ENCODE results near the gene BAIAP2L1. TPM values are rescaled to one million over a fixed set of nuclear protein-coding genes. Genes with fewer than 3 reads are reported as not detected.
A peak's percentile ranks its signal among the peaks of the same experiment; 100 is the strongest.

The BAIAP2L1 gene
- total RNA-seq, 2 experiments from 2014 or later: 0.33 to 0.61 TPM

GRCh38 chr7:98364220-98364619 lies 36.7 kb downstream of the BAIAP2L1 start:
- Mint-ChIP-seq H3K27ac (no peak overlapping the region), H3K4me3 (no peak overlapping the region), H3K4me1 (ENCODE audit: low read depth) (no peaks in the 10 kb centered on the region), H3K36me3 (ENCODE audit: low read depth) (no peaks in the 10 kb centered on the region), H3K27me3 (peaks cover 11% of the 10 kb centered on the region), H3K9me3 (no peaks in the 10 kb centered on the region)
- Histone ChIP-seq H3K4me3 (ENCODE audit: low read length) (no peak overlapping the region), H3K27me3 (ENCODE audit: control insufficient read depth in 1 of 2, insufficient read depth in 2 of 2, low read length in 2 of 2) (no peaks in the 10 kb centered on the region), H3K27ac (ENCODE audit: low read depth in 1 of 2, low read length in 2 of 2) (no peak overlapping the region), H3K36me3 (ENCODE audit: insufficient read depth, low read length) (no peaks in the 10 kb centered on the region), H3K9me3 (ENCODE audit: control insufficient read depth in 1 of 2, insufficient read depth in 1 of 2, low read length in 2 of 2) (no peaks in the 10 kb centered on the region), H3K4me1 (ENCODE audit: insufficient read depth, low read length) (no peaks in the 10 kb centered on the region)
- no peak for ATAC-seq (ENCODE audit: poor library complexity)
- intact Hi-C loops (cut with DNase I, micrococcal nuclease): no loop called here
- CTCF ChIA-PET: no interaction called here
- TF ChIP-seq, protein P1, sequence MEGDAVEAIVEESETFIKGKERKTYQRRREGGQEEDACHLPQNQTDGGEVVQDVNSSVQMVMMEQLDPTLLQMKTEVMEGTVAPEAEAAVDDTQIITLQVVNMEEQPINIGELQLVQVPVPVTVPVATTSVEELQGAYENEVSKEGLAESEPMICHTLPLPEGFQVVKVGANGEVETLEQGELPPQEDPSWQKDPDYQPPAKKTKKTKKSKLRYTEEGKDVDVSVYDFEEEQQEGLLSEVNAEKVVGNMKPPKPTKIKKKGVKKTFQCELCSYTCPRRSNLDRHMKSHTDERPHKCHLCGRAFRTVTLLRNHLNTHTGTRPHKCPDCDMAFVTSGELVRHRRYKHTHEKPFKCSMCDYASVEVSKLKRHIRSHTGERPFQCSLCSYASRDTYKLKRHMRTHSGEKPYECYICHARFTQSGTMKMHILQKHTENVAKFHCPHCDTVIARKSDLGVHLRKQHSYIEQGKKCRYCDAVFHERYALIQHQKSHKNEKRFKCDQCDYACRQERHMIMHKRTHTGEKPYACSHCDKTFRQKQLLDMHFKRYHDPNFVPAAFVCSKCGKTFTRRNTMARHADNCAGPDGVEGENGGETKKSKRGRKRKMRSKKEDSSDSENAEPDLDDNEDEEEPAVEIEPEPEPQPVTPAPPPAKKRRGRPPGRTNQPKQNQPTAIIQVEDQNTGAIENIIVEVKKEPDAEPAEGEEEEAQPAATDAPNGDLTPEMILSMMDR (IDR thresholded peaks at IDR 0.05): no peak
- no peak for DNase-seq
- POLR2A ChIA-PET: no interaction called here

GRCh38 chr7:98362517-98362916 lies 38.4 kb downstream of the BAIAP2L1 start:
- no peaks in the 10 kb centered on the region for H3K36me3 Mint-ChIP-seq (ENCODE audit: low read depth)
- ATAC-seq (ENCODE audit: poor library complexity): no peak
- Histone ChIP-seq H3K27ac (ENCODE audit: low read depth in 1 of 2, low read length in 2 of 2) (no peak overlapping the region), H3K4me1 (ENCODE audit: insufficient read depth, low read length) (no peaks in the 10 kb centered on the region), H3K9me3 (ENCODE audit: control insufficient read depth in 1 of 2, insufficient read depth in 1 of 2, low read length in 2 of 2) (no peaks in the 10 kb centered on the region), H3K4me3 (ENCODE audit: low read length) (no peak overlapping the region), H3K36me3 (ENCODE audit: insufficient read depth, low read length) (no peaks in the 10 kb centered on the region), H3K27me3 (ENCODE audit: control insufficient read depth in 1 of 2, insufficient read depth in 2 of 2, low read length in 2 of 2) (no peaks in the 10 kb centered on the region)
- TF ChIP-seq, protein P1 (IDR thresholded peaks at IDR 0.05): no peak
- POLR2A ChIA-PET: no interaction called here
- no peak overlapping the region for H3K4me3 Mint-ChIP-seq
- H3K27me3 Mint-ChIP-seq: peaks cover 4% of the 10 kb centered on the region
- CTCF ChIA-PET: no interaction called here
- intact Hi-C loops (cut with DNase I, micrococcal nuclease): no loop called here
- no peaks in the 10 kb centered on the region for H3K4me1 Mint-ChIP-seq (ENCODE audit: low read depth)
- DNase-seq: no peak
- H3K27ac Mint-ChIP-seq: no peak overlapping the region
- H3K9me3 Mint-ChIP-seq: no peaks in the 10 kb centered on the region

DNA sequence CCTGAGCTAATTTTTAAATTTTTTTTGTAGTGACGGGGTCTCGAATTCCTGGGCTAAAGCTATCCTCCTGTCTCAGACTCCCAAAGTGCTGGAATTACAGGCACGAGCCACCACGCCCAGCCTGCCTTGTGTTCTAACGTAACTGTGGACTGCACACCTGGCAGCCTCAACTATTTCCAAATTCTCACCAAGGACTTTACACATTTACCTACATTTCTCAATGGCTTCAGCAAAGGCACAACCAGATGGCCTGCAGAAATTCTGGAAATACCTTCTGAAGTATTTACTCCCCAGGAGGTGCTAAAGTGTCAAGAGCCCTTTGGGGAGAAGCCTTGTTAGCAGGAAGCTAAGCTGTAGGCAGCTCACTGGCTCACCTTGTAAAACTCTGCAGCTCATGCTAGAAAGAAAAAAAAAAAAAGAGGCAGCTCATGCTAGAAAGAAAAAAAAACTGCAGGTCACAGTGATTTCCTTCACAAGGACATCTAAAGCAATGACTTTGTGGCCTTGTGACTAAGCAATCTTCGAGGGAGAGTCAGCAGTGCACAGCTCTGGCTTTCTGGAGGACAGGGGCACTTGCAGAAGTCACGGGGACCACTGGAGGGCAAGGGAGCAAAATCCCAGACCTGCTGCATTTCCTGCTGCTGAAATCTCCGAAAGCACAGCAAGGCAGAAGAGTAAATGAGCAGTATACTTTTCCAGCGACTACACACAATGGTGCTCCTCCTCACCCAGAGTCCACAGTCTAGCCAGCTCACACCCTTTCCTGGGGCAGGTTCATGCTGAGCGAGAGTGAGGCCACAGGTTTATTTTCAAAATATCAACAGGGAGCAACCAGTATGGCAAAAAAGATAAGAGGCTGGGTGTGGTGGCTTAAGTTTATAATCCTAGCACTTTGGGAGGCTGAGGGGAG lies 40.4 kb downstream of the BAIAP2L1 start:
- TF ChIP-seq, protein P1 (IDR thresholded peaks at IDR 0.05): no peak
- ATAC-seq (ENCODE audit: poor library complexity) (no peak), DNase-seq (peak in 1 of 14 experiments; percentile 2)
- H3K27ac Mint-ChIP-seq: no peak overlapping the region
- H3K9me3 ChIP-seq (ENCODE audit: control insufficient read depth in 1 of 2, insufficient read depth in 1 of 2, low read length in 2 of 2): no peaks in the 10 kb centered on the region
- no peaks in the 10 kb centered on the region for H3K4me1 ChIP-seq (ENCODE audit: insufficient read depth, low read length)
- H3K27ac ChIP-seq (ENCODE audit: low read depth in 1 of 2, low read length in 2 of 2): no peak overlapping the region
- H3K4me3 Mint-ChIP-seq: no peak overlapping the region
- ChIA-PET CTCF (no interaction called here), POLR2A (no interaction called here)
- H3K36me3 ChIP-seq (ENCODE audit: insufficient read depth, low read length): no peaks in the 10 kb centered on the region
- no peaks in the 10 kb centered on the region for H3K4me1 Mint-ChIP-seq (ENCODE audit: low read depth)
- intact Hi-C loops (cut with DNase I, micrococcal nuclease): no loop called here
- no peak overlapping the region for H3K4me3 ChIP-seq (ENCODE audit: low read length)
- H3K9me3 Mint-ChIP-seq: no peaks in the 10 kb centered on the region
- no peaks in the 10 kb centered on the region for H3K27me3 Mint-ChIP-seq
- H3K27me3 ChIP-seq (ENCODE audit: control insufficient read depth in 1 of 2, insufficient read depth in 2 of 2, low read length in 2 of 2): no peaks in the 10 kb centered on the region
- H3K36me3 Mint-ChIP-seq (ENCODE audit: low read depth): no peaks in the 10 kb centered on the region

All from CD4-positive, alpha-beta T cell (primary cell).